ENCODE results near the gene PEAK1.

The PEAK1 gene

DNA sequence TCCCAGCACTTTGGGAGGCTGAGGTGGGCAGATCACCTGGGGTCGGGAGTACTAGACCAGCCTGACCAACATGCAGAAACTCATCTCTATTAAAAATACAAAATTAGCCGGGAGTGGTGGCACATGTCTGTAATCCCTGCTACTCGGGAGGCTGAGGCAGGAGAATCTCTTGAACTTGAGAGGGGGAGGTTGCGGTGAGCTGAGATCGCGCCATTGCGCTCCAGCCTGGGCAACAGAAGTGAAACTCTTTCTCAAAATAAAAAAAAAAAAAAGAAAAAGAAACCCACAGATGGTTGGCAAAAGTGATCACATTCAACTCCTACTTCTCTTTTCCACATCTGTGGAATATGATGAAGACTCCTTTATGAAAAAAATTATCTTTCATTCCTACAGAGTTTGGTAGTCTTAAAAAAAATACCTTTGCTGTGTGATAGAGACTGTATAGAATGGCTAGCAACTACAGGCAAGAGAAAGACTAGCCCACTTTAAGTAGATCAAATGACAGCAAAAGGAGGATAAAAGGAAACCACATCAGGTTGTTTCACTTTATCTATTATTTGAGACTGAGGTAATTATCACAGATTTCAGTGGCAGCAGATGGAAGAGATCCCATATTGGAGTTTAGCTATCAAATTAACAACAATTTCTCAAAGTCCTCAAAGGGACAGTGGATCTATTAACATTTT is 176.0 kb downstream of the PEAK1 start:
- TF ChIP-seq GATA2 (IDR thresholded peaks at IDR 0.05; ENCODE audit: low read depth, low read length) (no peak), GATA3 (IDR thresholded peaks at IDR 0.05; ENCODE audit: low read depth, low read length) (no peak)

DNA sequence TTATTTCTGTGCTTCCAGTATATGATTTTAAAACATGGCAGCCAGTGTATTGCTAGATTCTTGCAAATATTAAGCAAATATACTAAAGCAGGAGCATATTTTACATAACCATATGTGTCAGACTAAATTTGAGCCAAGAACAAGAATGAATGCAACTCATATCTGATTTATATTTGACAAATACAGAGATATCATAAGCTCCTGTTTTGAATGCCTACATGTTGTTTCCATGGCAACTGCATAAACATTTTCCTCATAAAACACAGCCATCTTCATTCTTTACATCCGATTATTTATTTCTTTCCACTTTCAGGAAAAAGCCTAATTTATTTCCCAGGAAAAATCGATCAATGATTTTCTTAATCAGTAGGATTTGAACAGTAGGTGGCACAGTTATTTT is 176.8 kb downstream of the PEAK1 start:
- no peak for TF ChIP-seq GATA3 (IDR thresholded peaks at IDR 0.05; ENCODE audit: low read depth, low read length)
- TF ChIP-seq GATA2 (IDR thresholded peaks at IDR 0.05; ENCODE audit: low read depth, low read length): no peak

DNA sequence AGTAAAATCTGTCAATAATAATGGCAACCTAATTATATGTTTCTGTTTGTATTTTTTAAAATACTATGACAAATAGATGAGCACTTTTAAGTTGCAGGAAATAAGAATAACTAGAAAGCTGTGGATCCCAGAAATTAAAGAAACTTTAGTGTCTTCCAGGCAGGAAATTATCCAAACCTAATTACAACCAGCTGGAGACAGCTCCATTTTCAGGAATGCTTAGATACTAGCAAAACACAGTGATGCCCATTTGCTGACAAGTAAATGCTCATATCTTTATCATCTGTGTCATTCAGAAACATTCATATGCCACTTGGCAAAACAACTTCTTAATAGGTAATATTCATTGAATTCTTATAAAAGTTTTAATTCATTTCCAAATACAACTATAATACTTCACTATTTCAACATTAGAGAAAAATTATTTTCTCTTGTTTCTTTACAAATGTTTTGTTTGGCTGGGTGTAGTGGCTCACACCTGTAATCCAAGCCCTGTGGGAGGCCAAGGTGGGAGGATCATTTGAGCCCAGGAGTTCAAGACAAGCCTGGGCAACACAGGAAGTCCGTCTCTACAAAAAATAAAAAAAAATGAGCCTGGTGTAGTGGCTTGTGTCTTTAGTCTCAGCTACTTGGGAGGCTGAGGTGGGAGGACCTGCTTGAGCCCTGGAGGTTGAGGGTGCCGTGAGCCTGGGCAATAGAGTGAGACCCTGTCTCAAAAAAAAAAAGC is 179.9 kb downstream of the PEAK1 start:
- TF ChIP-seq GATA2 (IDR thresholded peaks at IDR 0.05; ENCODE audit: low read depth, low read length): no peak
- TF ChIP-seq GATA3 (IDR thresholded peaks at IDR 0.05; ENCODE audit: low read depth, low read length): no peak

DNA sequence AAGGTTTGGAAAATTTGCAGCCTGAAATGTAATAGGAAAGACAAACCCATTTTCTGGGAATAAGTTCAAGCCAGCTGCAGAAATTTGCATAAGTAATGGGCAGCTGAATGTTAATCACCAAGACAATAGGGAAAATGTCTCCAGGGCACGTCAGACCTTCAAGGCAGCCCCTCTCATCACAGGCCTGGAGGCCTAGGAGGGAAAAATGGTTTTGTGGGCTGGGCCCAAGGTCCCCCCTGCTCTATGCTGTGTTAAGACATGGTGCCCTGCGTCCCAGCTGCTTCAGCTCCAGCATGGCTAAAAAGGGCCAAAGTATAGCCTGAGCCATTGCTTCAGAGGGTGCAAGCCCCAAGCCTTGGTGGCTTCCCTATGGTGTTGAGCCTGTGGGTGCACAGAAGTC is 184.3 kb downstream of the PEAK1 start:
- TF ChIP-seq GATA3 (IDR thresholded peaks at IDR 0.05; ENCODE audit: low read depth, low read length) (no peak), GATA2 (IDR thresholded peaks at IDR 0.05; ENCODE audit: low read depth, low read length) (no peak)

GRCh38 chr15:77228828-77229227 is 191.1 kb downstream of the PEAK1 start:
- TF ChIP-seq GATA3 (IDR thresholded peaks at IDR 0.05; ENCODE audit: low read depth, low read length) (no peak), GATA2 (IDR thresholded peaks at IDR 0.05; ENCODE audit: low read depth, low read length) (no peak)

GRCh38 chr15:77226652-77227051 is 193.3 kb downstream of the PEAK1 start:
- TF ChIP-seq GATA3 (IDR thresholded peaks at IDR 0.05; ENCODE audit: low read depth, low read length) (no peak), GATA2 (IDR thresholded peaks at IDR 0.05; ENCODE audit: low read depth, low read length) (no peak)

GRCh38 chr15:77225646-77226045 is 194.3 kb downstream of the PEAK1 start:
- no peak for TF ChIP-seq GATA3 (IDR thresholded peaks at IDR 0.05; ENCODE audit: low read depth, low read length)
- TF ChIP-seq GATA2 (IDR thresholded peaks at IDR 0.05; ENCODE audit: low read depth, low read length): no peak

- TF ChIP-seq GATA3 (IDR thresholded peaks at IDR 0.05; ENCODE audit: low read depth, low read length): no peak
- TF ChIP-seq GATA2 (IDR thresholded peaks at IDR 0.05; ENCODE audit: low read depth, low read length): no peak
These were observed 194.8 kb downstream of the PEAK1 start for GRCh38 chr15:77225088-77225487.

DNA sequence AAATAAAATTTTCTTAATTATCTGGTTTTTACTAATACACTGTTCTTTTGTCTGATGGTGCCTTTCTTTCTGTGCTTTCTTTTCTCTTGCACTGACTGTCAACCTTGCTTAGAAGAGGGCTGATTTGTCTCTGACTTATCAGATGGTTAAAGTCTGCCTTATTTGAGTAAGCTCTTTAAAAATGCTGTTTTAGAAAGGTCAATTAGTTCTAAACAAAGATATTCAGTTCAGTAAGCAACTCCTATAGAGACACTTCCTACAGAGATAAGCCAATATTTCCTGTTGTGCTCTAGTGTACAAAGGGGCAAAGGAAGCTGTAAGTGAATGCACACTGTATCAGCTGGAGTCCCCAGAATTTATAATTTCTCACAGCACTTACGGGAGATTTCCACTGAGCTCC is 195.6 kb downstream of the PEAK1 start:
- TF ChIP-seq GATA2 (IDR thresholded peaks at IDR 0.05; ENCODE audit: low read depth, low read length) (no peak), GATA3 (IDR thresholded peaks at IDR 0.05; ENCODE audit: low read depth, low read length) (no peak)

DNA sequence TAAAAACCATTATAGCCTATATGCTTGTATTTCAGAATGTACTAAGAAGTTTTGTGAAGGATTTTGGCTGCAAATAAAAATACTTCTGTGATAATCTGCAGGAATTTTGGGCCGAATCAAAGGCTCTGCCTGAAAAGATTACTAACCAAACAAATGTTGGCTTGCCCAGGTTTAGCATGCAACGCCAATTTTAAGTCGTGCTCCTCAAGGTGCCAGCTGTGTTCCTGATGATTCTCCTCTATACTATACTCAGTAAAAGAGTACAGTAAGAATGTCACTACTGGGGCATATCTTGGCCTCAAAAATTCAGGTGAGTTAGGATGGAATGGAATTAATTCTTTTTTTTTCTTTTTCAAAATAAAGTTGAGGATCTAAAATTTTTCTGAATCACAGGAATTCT is 198.2 kb downstream of the PEAK1 start:
- TF ChIP-seq GATA2 (IDR thresholded peaks at IDR 0.05; ENCODE audit: low read depth, low read length) (no peak), GATA3 (IDR thresholded peaks at IDR 0.05; ENCODE audit: low read depth, low read length) (no peak)

DNA sequence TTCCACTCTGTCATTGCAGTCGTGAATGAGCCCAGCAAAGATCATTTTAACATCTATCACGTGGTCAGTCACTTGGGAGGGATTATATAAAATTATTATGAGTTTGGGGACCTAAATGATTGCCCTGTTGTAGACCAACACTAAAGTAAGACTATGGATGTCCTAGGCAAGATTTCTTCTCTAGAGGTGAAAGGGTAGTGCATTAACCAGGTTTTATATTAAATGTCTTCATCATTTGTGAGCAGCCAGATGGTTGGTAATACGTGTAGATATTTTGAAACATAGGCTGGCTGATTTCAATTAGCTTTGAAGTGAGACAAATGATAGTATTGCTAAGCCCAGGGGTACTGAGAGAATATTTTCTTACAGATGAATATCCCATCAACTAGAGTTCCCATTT is 198.7 kb downstream of the PEAK1 start:
- TF ChIP-seq GATA2 (IDR thresholded peaks at IDR 0.05; ENCODE audit: low read depth, low read length): no peak
- no peak for TF ChIP-seq GATA3 (IDR thresholded peaks at IDR 0.05; ENCODE audit: low read depth, low read length)

DNA sequence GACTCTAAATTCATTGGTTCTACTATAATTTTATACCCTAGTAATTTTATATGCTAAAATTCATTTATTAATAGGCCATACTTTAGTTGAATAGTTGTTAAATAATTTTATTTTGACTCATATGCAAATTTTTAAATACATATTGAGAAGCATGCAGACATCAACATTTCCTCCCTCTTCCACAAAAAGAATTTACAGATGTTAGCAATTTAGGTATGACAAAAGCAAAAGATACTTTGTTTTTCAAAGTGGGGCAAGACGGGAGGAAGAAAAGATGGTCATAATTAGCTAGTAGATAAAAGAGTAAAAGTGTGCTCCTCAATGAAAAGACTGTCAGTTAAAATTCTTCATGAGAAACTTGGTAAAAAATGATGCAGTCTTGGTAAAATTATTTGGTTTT is 200.1 kb downstream of the PEAK1 start:
- TF ChIP-seq GATA2 (IDR thresholded peaks at IDR 0.05; ENCODE audit: low read depth, low read length) (no peak), GATA3 (IDR thresholded peaks at IDR 0.05; ENCODE audit: low read depth, low read length) (no peak)

DNA sequence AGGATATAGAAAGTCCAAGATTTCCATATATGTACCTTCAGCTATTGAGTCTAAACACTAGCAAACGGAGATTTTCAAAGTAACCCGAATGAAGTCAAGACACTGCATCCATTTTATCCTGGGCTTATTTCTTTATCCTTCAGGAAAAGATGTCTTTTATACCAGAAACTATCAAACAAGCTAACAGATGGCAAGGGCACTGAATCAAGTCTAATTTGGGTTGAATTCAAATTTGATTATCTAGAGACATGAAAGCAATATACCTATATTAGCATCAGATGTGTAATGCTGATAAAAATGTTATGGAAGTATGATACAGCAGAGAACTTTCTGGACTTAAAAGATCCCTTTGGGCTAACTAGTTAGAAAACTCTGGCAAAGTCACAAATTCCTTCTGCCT is 210.7 kb downstream of the PEAK1 start:
- TF ChIP-seq GATA2 (IDR thresholded peaks at IDR 0.05; ENCODE audit: low read depth, low read length) (no peak), GATA3 (IDR thresholded peaks at IDR 0.05; ENCODE audit: low read depth, low read length) (no peak)

DNA sequence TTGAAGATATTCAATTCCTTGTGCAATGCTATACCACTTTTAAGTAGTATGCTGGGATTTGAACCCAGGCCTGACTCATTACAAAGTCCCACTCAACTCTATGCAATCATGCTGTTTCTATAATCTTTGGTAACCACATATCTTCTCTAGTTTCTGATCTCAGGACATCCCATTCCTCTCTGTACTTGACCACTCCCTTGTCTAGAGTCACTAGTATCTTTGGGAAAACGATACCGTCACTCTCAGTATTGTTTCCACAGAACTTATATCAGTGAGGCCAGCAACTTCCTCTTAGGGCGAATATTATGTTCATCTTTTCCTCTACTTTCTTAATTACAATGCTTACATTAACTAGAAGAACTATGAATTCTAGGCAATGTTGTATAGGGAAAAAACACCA is 211.7 kb downstream of the PEAK1 start:
- TF ChIP-seq GATA2 (IDR thresholded peaks at IDR 0.05; ENCODE audit: low read depth, low read length): no peak
- TF ChIP-seq GATA3 (IDR thresholded peaks at IDR 0.05; ENCODE audit: low read depth, low read length): no peak

DNA sequence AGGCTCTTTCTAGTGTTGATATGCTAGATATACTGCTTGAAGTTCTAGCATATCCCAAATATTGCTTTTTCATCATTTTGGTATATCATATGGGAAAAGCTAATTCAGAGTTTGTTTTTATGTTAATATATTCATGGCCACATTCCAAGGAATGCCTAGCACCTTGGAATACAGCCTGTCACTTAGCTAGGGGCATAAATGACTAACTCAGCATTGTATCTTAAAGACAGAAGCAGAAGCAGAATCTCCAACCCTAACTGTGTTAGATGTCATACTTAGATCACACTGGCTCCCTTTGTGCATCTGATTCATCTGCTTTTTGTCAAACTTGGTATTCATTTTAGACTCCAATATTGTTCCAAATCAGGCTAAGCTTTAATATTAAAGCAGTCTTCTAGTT is 218.2 kb downstream of the PEAK1 start:
- no peak for TF ChIP-seq GATA3 (IDR thresholded peaks at IDR 0.05; ENCODE audit: low read depth, low read length)
- no peak for TF ChIP-seq GATA2 (IDR thresholded peaks at IDR 0.05; ENCODE audit: low read depth, low read length)

Measured in SH-SY5Y (cell line).